ENCODE results near the gene PAM. TPM values are rescaled to one million over a fixed set of nuclear protein-coding genes. Genes with fewer than 3 reads are reported as not detected.
"Not testable (repeated sequence)": the region's sequence is repeated elsewhere in the genome, so short reads cannot be mapped to it uniquely, and the experiment has no call there.

The PAM gene
- total RNA-seq, 3 donors from 2014 or later, result 159 to 227 (median 193) TPM

DNA sequence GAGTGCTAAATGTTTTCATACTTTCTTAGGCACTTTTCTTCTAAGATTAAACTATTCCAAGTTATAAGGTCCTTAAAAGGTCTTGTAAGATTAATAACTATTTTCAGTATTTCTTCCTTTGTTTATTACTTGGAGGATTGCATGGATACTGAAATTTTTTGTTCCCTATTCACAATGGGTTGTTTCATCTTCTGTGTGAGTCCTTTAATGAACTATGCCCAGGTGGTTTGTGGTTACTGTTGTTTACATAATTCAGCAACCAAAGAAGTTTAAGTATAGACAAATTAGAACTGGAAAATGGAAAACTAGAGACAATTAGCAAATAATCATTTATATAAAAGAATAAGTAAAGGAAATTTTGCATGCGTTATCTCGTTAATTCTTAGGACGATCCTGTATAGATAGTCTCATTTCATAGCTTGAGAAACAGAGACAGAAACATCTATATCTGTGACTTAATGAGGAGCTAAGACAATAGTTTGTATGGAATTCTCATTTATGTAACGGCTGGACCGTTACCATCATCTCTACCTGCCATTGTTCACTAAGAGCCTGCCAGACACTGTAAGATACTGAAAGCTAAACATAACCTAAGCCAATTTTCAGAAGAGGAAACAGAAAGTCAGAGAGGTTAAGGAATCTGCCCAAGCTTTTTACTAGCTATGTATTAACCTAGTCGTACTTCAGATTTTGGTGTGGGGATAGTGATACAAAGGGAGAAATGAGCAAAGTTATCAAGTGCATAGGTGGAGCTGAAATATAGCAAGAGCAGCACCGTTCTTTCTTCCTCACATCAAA, 148.2 kb downstream of the PAM start:
- H3K27ac ChIP-seq, result peak overlapping the region in 1 of 2 donors; percentile 6
- no peaks in the 10 kb centered on the region for H3K27me3 ChIP-seq
- no peak for DNase-seq (ENCODE audit: low spot score in 2 of 2)
- intact Hi-C loops (cut with DNase I; ENCODE audit: low total_unique reads), result loop anchor here (5.0 kb wide), 1 partner anchor 104 kb away; no protein-coding TSS in a partner anchor
- no peak overlapping the region for H3K4me3 ChIP-seq
- TF ChIP-seq POLR2AphosphoS5 (IDR thresholded peaks at IDR 0.05) (no peak), POLR2A (IDR thresholded peaks at IDR 0.05) (no peak)
- TF ChIP-seq, protein P1, sequence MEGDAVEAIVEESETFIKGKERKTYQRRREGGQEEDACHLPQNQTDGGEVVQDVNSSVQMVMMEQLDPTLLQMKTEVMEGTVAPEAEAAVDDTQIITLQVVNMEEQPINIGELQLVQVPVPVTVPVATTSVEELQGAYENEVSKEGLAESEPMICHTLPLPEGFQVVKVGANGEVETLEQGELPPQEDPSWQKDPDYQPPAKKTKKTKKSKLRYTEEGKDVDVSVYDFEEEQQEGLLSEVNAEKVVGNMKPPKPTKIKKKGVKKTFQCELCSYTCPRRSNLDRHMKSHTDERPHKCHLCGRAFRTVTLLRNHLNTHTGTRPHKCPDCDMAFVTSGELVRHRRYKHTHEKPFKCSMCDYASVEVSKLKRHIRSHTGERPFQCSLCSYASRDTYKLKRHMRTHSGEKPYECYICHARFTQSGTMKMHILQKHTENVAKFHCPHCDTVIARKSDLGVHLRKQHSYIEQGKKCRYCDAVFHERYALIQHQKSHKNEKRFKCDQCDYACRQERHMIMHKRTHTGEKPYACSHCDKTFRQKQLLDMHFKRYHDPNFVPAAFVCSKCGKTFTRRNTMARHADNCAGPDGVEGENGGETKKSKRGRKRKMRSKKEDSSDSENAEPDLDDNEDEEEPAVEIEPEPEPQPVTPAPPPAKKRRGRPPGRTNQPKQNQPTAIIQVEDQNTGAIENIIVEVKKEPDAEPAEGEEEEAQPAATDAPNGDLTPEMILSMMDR (IDR thresholded peaks at IDR 0.05), result no peak
- H3K4me1 ChIP-seq, result no peaks in the 10 kb centered on the region
- no peaks in the 10 kb centered on the region for H3K36me3 ChIP-seq
- no peaks in the 10 kb centered on the region for H3K9me3 ChIP-seq

DNA sequence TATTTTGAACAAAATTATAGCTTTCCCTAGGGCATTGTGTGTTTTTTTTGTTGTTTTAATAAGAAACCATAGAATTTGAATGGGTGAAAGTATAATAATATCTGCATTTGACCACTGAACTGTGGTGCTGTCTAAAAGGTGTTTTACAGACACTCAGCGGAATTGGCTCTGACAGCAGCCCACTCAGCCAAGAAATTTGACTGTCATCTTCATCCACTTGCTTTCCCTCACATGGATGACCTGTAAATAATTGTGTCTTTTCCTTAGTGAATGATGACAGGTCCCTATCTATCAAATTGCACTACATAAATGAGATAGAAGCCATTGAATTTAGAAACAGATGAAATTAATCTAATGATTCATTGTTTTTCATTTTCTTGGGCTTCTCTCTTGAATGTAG, 150.0 kb downstream of the PAM start:
- Histone ChIP-seq H3K4me3 (no peak overlapping the region), H3K27ac (no peak overlapping the region), H3K27me3 (no peaks in the 10 kb centered on the region), H3K4me1 (no peaks in the 10 kb centered on the region), H3K9me3 (no peaks in the 10 kb centered on the region), H3K36me3 (no peaks in the 10 kb centered on the region)
- intact Hi-C loops (cut with DNase I; ENCODE audit: low total_unique reads), result no loop called here
- TF ChIP-seq, protein P1 (IDR thresholded peaks at IDR 0.05), result no peak
- no peak for TF ChIP-seq POLR2AphosphoS5 (IDR thresholded peaks at IDR 0.05)
- no peak for TF ChIP-seq POLR2A (IDR thresholded peaks at IDR 0.05)
- no peak for DNase-seq (ENCODE audit: low spot score in 2 of 2)

DNA sequence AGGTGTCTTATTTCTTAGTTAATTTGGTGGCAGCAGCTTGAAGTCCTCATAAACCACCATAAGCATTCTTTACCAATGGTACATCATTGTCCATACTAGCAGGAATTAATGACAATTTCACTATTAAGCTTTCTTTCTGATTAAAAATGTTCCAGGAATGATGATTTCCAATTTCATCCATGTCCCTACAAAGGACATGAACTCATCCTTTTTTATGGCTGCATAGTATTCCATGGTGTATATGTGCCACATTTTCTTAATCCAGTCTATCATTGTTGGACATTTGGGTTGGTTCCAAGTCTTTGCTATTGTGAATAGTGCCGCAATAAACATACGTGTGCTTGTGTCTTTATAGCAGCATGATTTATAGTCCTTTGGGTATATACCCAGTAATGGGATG, 152.0 kb downstream of the PAM start:
- H3K36me3 ChIP-seq; H3K4me1 ChIP-seq; H3K27me3 ChIP-seq; H3K27ac ChIP-seq; intact Hi-C loops (cut with DNase I; ENCODE audit: low total_unique reads); H3K9me3 ChIP-seq; H3K4me3 ChIP-seq; DNase-seq (ENCODE audit: low spot score in 2 of 2): not testable (repeated sequence)

DNA sequence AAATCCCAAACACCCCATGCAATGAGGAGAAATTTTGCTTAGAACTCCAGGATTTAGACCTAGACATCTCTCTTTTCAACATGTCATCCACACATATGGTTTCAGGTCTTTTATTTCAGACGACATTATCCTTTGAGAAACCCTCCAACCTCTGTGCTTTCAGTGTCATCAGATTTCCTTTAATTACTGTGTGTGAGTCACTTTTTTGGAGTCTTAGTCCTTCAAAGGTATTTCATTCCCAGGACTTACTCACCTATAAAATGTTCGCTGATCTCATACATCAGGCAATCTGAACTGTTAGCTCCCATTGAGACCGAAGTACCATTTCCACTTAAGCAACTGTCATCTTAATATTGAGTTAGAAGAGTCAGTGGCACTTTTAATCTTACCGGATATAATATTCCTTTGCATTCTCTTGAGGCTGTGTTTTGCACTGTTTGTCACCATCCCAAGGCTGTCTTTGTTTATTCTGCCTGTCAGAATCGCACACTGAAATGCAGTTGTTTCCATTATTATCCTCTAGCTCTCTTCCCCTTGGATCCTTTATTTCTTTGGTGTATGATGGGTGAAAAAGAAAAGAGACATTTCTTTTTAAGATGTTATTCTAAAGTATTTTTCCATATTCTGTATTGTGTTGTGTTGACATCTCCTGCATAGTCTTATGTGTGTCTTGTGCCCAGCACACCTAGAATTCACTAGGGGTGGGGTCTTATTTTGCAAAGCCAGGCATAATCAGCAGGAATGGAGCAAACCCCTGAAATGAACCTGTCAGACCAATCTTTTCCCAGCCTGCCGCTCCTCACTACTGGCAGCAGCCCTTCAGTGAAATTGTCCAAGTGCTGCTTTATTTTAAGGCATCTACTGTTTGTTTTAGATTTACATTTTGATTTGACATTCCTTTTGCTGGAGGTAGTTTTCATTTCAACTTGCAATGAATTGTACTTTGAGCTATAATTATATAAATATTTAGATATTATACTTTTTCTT, 155.4 kb downstream of the PAM start:
- DNase-seq (ENCODE audit: low spot score in 2 of 2), result no peak
- H3K4me3 ChIP-seq, result no peak overlapping the region
- intact Hi-C loops (cut with DNase I; ENCODE audit: low total_unique reads), result no loop called here
- H3K4me1 ChIP-seq, result peaks cover 0 to 9% of the 10 kb centered on the region in 2 donors
- no peak overlapping the region for H3K27ac ChIP-seq
- no peaks in the 10 kb centered on the region for H3K27me3 ChIP-seq
- TF ChIP-seq, protein P1 (IDR thresholded peaks at IDR 0.05), result no peak
- TF ChIP-seq POLR2AphosphoS5 (IDR thresholded peaks at IDR 0.05) (no peak), POLR2A (IDR thresholded peaks at IDR 0.05) (no peak)
- H3K36me3 ChIP-seq, result no peaks in the 10 kb centered on the region
- no peaks in the 10 kb centered on the region for H3K9me3 ChIP-seq

DNA sequence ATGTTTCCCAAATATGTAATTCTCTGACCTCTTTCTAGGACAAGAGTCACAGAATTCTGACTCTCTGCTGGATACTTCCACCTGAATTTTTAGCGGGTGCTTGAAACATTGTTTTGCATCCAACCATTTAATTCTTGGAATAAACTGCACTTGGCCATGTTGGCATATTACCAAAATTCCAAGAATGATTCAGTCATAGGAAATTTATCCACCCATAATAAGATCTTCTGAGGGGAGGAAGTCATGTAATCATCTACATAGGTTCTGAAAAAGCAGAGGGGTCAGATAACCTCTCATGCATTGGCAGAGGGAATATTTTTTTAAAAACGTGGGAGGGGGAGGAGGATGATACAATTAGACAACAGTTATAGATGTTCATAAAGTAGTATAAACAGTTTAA, 156.9 kb downstream of the PAM start:
- no peak for TF ChIP-seq POLR2A (IDR thresholded peaks at IDR 0.05)
- no peak for TF ChIP-seq POLR2AphosphoS5 (IDR thresholded peaks at IDR 0.05)
- TF ChIP-seq, protein P1 (IDR thresholded peaks at IDR 0.05), result no peak
- Histone ChIP-seq H3K4me3 (no peak overlapping the region), H3K27ac (no peak overlapping the region), H3K27me3 (no peaks in the 10 kb centered on the region), H3K4me1 (peaks cover 0 to 9% of the 10 kb centered on the region in 2 donors), H3K36me3 (no peaks in the 10 kb centered on the region), H3K9me3 (no peaks in the 10 kb centered on the region)
- intact Hi-C loops (cut with DNase I; ENCODE audit: low total_unique reads), result no loop called here
- no peak for DNase-seq (ENCODE audit: low spot score in 2 of 2)

All from breast epithelium (tissue), 4 donors.